Stimulated activated CD4-positive, alpha-beta T cell treated with anti-CD3 and anti-CD28 coated beads, TNF-alpha, amount 100 ng/mL, for 48 hours (primary cell): ENCODE measurements around the gene MCM9.

ENCODE experiments used
- DNase-seq, 3 donors: peaks; one replicate each; pipeline ENCODE4 v3.0.0-alpha.2; 2020; ENCODE audit warnings: low read depth in 3 of 3

Gene MCM9

DNA sequence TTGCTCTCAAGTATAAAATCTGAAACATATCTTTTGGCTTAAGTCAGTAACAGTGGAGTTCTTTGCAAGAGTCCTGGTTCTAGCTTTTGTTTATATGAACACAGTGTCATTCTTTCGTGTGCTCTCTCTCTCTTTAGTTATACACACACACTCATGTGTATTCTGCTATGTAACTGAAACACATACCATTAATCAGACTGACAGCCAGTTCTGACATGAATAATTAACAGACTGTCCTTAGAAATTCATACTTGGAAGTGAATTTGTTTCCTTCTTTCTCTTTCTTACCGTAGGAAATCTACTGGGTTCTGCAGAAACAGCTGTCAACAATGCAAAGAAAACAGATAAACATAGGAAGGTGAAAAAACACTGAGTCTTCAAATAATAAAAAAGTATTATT is 2.5 kb downstream of the MCM9 start:
- DNase-seq: no peak

DNA sequence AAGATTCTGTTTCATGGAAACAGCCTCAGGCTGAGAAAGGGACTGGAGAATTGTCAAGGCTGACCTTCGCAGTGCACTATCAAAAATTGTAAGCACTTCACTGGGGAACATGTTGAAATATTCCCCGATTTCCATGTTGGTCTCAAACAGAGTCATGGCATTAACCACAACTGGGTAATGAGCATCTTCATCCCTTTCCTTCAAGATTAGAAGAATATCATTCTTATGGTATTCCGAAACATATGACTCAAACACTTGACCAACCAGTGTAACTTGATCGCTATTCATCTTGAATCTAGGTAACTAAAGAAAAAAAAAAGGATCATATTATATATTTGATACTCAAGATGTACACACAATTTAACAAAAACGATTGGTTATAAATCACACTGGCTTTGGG is 3.5 kb downstream of the MCM9 start:
- no peak for DNase-seq

DNA sequence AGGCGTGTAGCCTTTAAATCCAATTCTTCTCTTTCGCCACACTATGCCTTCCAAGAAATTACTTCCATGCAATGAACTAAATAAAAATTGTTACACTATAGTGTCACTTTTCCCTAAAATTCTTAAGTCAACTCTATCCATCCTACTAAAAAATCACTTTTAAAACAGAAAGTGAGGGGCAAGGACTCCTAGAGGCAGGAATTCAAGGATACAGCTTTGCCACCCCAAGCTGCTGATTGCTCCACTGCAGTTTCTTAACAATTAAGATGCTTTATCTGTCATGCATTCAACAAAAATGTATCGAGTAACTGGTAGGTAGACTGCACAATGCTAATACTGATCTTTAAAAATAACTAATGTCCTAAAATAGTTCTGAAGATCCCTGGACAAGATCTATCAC is 4.3 kb downstream of the MCM9 start:
- no peak for DNase-seq

DNA sequence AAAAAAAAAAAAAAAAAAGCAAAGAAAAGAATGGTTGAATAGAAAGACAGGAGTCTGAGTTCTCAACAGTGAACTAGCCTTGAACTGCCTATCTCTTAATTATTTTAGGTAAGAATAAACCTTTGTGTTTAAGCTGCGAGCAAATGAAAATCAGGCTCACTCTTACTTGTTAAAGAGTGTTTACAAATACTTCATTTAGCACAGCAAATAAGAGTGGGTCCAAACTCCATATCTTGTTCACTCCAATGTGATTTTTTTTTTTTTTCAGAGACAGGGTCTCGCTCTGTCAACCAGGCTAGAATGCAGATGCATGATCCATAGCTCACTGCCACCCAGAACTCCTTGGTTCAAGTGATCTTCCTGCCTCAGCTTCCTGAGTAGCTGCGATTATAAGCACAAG is 11.9 kb downstream of the MCM9 start:
- DNase-seq: no peak

DNA sequence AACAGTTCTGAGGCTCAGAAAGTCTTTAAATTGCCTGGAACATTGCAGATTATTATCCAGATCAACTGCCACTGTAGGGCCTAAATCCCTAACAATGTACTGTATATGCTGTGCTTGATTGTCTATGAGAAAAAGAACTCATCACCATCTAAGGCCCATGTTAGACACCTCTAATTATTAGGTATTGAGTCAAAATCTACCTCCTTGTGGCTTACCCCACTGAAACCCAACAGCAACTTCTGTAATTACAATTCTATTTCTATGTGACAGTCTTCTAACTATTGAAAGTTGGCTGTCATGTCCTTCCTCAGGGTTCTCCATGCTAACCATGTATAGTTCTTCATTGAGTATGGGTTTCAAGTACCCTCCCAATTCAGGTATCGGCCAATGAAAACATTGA is 13.9 kb downstream of the MCM9 start:
- DNase-seq: no peak

DNA sequence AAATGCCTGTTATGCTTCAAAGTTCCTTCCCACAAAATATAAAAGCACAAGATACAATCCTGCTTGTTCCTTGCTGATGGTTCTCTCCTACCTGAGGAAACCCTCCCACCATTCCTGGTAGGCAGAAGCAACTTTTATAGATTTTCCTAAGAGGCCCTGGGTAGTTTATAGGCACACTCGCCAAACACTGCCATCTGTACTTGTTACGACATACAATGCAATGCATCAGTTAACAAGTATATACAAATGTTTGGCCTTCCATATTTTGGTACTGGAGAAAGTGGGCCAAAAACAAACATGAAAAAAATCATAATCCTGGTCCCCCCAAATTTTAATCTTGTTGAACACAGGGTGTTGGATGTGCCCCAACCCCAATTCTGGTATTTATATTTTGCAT is 16.6 kb downstream of the MCM9 start:
- DNase-seq: no peak

- no peak for DNase-seq
Observed at GRCh38 chr6:118917546-118918328, 17.2 kb downstream of the MCM9 start.

DNA sequence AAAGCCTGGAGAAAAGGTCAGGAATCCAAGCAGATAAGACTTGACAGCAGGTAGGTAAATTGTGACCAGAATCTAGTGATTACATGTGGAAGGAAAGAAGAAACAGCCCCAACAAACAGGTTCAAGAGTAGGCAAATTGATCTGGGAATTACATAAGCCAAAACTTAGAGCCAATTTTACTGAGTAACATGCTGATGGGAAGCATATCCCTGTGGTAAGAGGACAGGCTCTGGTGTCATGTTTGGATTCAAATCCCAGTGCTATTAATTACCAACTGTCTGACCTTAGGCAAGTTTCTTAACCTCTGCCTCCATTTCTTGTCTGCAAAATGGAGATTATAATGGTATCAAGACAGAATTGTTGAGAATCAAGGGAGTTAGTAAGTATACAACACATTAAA is 20.4 kb downstream of the MCM9 start:
- DNase-seq: no peak

DNA sequence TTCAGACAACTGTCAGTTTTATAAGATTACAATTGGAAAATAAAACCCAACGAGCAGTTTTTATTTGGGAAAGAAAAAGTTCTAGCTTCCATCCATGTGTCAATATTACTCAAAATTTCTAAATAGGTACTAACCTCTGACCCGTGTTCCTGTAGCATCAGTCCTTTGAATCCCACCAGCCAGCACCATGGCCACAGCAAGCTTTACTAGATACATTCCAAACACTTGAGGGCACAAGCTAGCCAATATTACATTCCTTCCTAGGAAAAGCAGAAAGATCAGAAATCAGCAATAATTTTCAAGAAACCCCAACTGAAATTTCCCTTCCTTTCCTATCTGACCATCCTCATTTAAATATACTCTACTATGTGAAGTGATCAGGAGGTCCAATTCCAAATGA is 21.8 kb downstream of the MCM9 start:
- no peak for DNase-seq

GRCh38 chr6:118912646-118913045 is 22.3 kb downstream of the MCM9 start:
- no peak for DNase-seq

- DNase-seq: no peak
Observed at GRCh38 chr6:118908441-118908840, 26.5 kb downstream of the MCM9 start.

DNA sequence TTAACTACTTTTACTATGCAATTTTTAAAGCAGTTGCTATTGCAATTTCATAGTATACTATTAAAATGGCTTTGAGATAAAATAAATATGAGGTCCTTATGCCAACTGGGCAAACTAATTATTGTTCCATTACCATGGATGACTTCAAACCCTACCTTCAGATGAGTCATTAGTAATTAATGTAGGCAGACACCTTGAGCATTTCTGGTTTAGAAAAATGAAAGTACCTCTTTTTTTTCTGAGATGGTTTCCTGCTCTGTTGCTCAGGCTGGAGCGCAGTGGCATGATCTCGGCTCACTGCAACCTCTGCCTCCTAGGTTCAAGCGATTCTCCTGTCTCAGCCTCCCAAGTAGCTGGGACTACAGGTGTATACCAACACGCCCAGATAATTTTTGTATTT is 29.1 kb downstream of the MCM9 start:
- no peak for DNase-seq

GRCh38 chr6:118905084-118905483 is 29.9 kb downstream of the MCM9 start:
- no peak for DNase-seq

- no peak for DNase-seq
Observed at GRCh38 chr6:118903691-118904090, 31.3 kb downstream of the MCM9 start.

DNA sequence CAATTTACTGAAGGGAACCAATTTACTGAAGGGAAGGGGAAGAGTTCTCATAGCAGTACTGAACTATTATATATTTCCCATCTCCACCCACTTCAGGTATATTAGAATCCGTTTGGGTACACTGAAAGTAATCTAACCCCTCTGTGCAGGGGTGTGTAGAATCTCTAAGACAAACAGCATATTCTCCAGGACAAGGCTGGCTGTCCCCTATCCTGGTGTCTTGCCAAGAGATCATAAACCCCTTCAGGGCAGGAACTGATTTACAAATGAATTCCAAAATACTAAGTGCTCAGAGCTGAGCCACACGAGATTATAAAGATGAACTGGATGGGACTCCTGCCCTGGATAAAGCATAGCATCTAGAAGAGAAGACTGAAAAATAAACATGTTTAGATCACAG is 31.8 kb downstream of the MCM9 start:
- no peak for DNase-seq

GRCh38 chr6:118902726-118903125 is 32.2 kb downstream of the MCM9 start:
- DNase-seq: no peak

DNA sequence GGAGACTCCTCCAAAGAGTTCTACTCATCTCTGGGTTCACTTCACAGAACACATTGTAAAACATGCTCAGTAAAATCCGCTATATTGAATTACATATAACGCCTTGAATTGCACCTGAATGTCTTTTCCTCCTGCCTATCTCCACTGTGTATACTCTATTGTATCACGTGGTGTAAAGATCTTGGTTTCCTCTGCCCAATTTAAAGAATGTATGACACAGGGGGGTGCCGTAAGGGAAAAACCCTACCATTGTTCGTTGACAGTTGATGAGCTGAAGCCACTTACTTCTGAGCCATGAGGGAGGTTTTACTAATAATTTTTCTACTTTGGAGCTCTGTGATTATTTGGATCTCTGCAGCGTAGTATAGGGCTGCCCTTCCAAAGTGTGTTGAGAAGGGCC is 35.0 kb downstream of the MCM9 start:
- no peak for DNase-seq

- no peak for DNase-seq
Observed at GRCh38 chr6:118897386-118897785, 37.6 kb downstream of the MCM9 start.

- DNase-seq: no peak
Observed at GRCh38 chr6:118896339-118897136, 38.4 kb downstream of the MCM9 start.

- no peak for DNase-seq
Observed at GRCh38 chr6:118895859-118896258, 39.1 kb downstream of the MCM9 start.

GRCh38 chr6:118895261-118895560 is 39.7 kb downstream of the MCM9 start:
- DNase-seq: no peak

GRCh38 chr6:118894425-118895260 is 40.3 kb downstream of the MCM9 start:
- peak; percentile 30 to 39 (median 31) for DNase-seq
